ENCODE measurements around the gene HSH2D. TPM values are rescaled to one million over a fixed set of nuclear protein-coding genes. Genes with fewer than 3 reads are reported as not detected.
"Not testable (repeated sequence)": the region's sequence is repeated elsewhere in the genome, so short reads cannot be mapped to it uniquely, and the experiment has no call there.

HSH2D gene
- total RNA-seq, 1 experiment from 2014 or later: 0.49 TPM

GRCh38 chr19:16096280-16096855, 47.1 kb upstream of the HSH2D start:
- peaks cover 99% of the 10 kb centered on the region for H3K36me3 Mint-ChIP-seq (ENCODE audit: insufficient read depth, unreplicated experiment)
- ChIA-PET CTCF (interaction anchor here (0.6 to 1.5 kb wide), 3 partner anchors 10 to 54 kb away, joined by 4 to 8 read pairs (median 5); no protein-coding TSS in a partner anchor), POLR2A (interaction anchor here (1.2 kb wide), 1 partner anchor 11 kb away, joined by 3 read pairs; no protein-coding TSS in a partner anchor)
- H3K4me1 Mint-ChIP-seq (ENCODE audit: insufficient read depth, unreplicated experiment): no peaks in the 10 kb centered on the region
- no peak for DNase-seq (ENCODE audit: unreplicated experiment)
- no peak overlapping the region for H3K4me3 Mint-ChIP-seq (ENCODE audit: unreplicated experiment)
- H3K27me3 Mint-ChIP-seq (ENCODE audit: insufficient read depth, unreplicated experiment): no peaks in the 10 kb centered on the region
- no TSS peak for BruUV-seq (replicated peaks)
- no peak for TF ChIP-seq CTCF (IDR thresholded peaks at IDR 0.05; ENCODE audit: unreplicated experiment)
- no peak overlapping the region for H3K27ac Mint-ChIP-seq (ENCODE audit: low read depth, unreplicated experiment)
- H3K9me3 Mint-ChIP-seq (ENCODE audit: unreplicated experiment): no peaks in the 10 kb centered on the region
- intact Hi-C loops (cut with micrococcal nuclease): no loop called here

- CTCF ChIA-PET: no interaction called here
- TF ChIP-seq CTCF (IDR thresholded peaks at IDR 0.05; ENCODE audit: unreplicated experiment): no peak
- DNase-seq (ENCODE audit: unreplicated experiment): no peak
- intact Hi-C loops (cut with micrococcal nuclease): no loop called here
- Mint-ChIP-seq H3K9me3 (ENCODE audit: unreplicated experiment) (no peaks in the 10 kb centered on the region), H3K36me3 (ENCODE audit: insufficient read depth, unreplicated experiment) (peaks cover 99% of the 10 kb centered on the region), H3K27ac (ENCODE audit: low read depth, unreplicated experiment) (peak overlapping the region; percentile 61), H3K4me3 (ENCODE audit: unreplicated experiment) (no peak overlapping the region), H3K27me3 (ENCODE audit: insufficient read depth, unreplicated experiment) (no peaks in the 10 kb centered on the region), H3K4me1 (ENCODE audit: insufficient read depth, unreplicated experiment) (no peaks in the 10 kb centered on the region)
- POLR2A ChIA-PET: interaction anchor here (1.1 kb wide), 1 partner anchor 9 kb away, joined by 3 read pairs; no protein-coding TSS in a partner anchor
- BruUV-seq (replicated peaks): no TSS peak
These were observed 45.1 kb upstream of the HSH2D start for GRCh38 chr19:16098416-16098768.

GRCh38 chr19:16098821-16099220, 44.7 kb upstream of the HSH2D start:
- intact Hi-C loops (cut with micrococcal nuclease): no loop called here
- BruUV-seq (replicated peaks): no TSS peak
- Mint-ChIP-seq H3K4me1 (ENCODE audit: insufficient read depth, unreplicated experiment) (no peaks in the 10 kb centered on the region), H3K36me3 (ENCODE audit: insufficient read depth, unreplicated experiment) (peaks cover 99% of the 10 kb centered on the region), H3K27me3 (ENCODE audit: insufficient read depth, unreplicated experiment) (no peaks in the 10 kb centered on the region), H3K27ac (ENCODE audit: low read depth, unreplicated experiment) (no peak overlapping the region), H3K9me3 (ENCODE audit: unreplicated experiment) (no peaks in the 10 kb centered on the region), H3K4me3 (ENCODE audit: unreplicated experiment) (no peak overlapping the region)
- no peak for TF ChIP-seq CTCF (IDR thresholded peaks at IDR 0.05; ENCODE audit: unreplicated experiment)
- DNase-seq (ENCODE audit: unreplicated experiment): no peak
- ChIA-PET CTCF (interaction anchor here (0.7 kb wide), 1 partner anchor 469 kb away, joined by 3 read pairs; no protein-coding TSS in a partner anchor), POLR2A (interaction anchor here (1.1 kb wide), 1 partner anchor 9 kb away, joined by 3 read pairs; no protein-coding TSS in a partner anchor)

- H3K4me1 Mint-ChIP-seq (ENCODE audit: insufficient read depth, unreplicated experiment); H3K4me3 Mint-ChIP-seq (ENCODE audit: unreplicated experiment); DNase-seq (ENCODE audit: unreplicated experiment); H3K27me3 Mint-ChIP-seq (ENCODE audit: insufficient read depth, unreplicated experiment); BruUV-seq (replicated peaks); H3K9me3 Mint-ChIP-seq (ENCODE audit: unreplicated experiment); H3K27ac Mint-ChIP-seq (ENCODE audit: low read depth, unreplicated experiment); intact Hi-C loops (cut with micrococcal nuclease): not testable (repeated sequence)
- POLR2A ChIA-PET: interaction anchor here (0.7 to 1.4 kb wide), 3 partner anchors 10 to 12 kb away, joined by 3 to 4 read pairs (median 3); no protein-coding TSS in a partner anchor
- CTCF ChIA-PET: interaction anchor here (0.6 to 1.8 kb wide), 3 partner anchors 10 to 470 kb away, joined by 3 to 9 read pairs (median 4); no protein-coding TSS in a partner anchor
- peaks cover 99% of the 10 kb centered on the region for H3K36me3 Mint-ChIP-seq (ENCODE audit: insufficient read depth, unreplicated experiment)
These were observed 44.0 kb upstream of the HSH2D start for GRCh38 chr19:16099314-16099965.

All from MCF 10A (cell line).